GM10266 (cell line): Measurements from ENCODE around the gene PLEKHG3.

ENCODE experiments used
- DNase-seq: peaks from one replicate; pipeline ENCODE4 v3.0.0; 2012; ENCODE audit errors: extremely low spot score
- TF ChIP-seq, protein P1 (sequence below): IDR thresholded peaks from 2 replicates; pipeline ENCODE4 v1.5.1; 2012; ENCODE audit warnings: mild to moderate bottlenecking, low read depth; ENCODE audit not compliant: control insufficient read depth, insufficient read depth; ENCODE audit errors: missing control alignments

The PLEKHG3 gene

GRCh38 chr14:64681796-64682710 lies 22.2 kb upstream of the PLEKHG3 start:
- DNase-seq, result no peak
- TF ChIP-seq, protein P1, sequence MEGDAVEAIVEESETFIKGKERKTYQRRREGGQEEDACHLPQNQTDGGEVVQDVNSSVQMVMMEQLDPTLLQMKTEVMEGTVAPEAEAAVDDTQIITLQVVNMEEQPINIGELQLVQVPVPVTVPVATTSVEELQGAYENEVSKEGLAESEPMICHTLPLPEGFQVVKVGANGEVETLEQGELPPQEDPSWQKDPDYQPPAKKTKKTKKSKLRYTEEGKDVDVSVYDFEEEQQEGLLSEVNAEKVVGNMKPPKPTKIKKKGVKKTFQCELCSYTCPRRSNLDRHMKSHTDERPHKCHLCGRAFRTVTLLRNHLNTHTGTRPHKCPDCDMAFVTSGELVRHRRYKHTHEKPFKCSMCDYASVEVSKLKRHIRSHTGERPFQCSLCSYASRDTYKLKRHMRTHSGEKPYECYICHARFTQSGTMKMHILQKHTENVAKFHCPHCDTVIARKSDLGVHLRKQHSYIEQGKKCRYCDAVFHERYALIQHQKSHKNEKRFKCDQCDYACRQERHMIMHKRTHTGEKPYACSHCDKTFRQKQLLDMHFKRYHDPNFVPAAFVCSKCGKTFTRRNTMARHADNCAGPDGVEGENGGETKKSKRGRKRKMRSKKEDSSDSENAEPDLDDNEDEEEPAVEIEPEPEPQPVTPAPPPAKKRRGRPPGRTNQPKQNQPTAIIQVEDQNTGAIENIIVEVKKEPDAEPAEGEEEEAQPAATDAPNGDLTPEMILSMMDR, result no peak

DNA sequence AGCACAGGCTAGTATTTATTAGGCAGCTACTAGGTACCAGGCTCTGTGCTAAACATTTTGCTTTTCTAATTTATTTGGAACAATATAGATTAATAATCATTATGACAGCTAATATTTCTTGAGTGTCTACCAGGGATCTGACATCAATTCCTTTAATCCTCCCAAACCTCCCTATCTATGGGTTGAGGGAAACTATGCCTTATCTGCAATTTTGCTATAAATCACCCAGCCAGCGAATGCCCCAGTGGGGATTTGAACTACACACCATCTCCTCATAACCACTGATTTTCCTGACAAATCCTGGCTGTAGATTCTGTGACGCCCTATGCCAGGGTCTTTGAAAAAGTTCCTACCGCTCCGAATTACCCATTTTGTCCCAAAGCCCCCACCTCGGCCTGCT lies 21.4 kb upstream of the PLEKHG3 start:
- DNase-seq, result no peak
- TF ChIP-seq, protein P1, result no peak

GRCh38 chr14:64683264-64683663 lies 21.0 kb upstream of the PLEKHG3 start:
- TF ChIP-seq, protein P1, result no peak

DNA sequence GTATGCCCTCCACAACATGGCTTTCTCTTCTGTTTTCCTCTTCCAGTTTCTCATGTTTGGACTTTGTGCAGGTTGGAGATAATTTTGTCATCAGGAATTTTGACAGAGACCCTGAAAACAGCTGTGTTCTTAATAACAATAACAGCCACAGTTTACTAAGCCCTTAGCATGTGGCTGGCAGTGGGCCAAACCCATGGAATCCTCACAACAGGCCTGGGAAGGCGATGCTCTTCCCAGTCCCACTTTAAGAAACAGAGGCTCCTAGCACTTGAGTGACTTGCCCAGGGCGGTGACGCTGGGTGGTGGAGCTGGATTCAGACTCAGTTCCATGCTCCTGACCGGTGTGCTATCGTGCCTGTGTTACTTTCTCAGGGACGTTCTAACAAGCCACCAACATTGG lies 20.1 kb upstream of the PLEKHG3 start:
- TF ChIP-seq, protein P1, result no peak
- no peak for DNase-seq

More at GRCh38 chr14:64683264-64683663, 21.0 kb upstream of the PLEKHG3 start:
- DNase-seq, result no peak

GRCh38 chr14:64685371-64686281 lies 18.6 kb upstream of the PLEKHG3 start:
- no peak for DNase-seq
- TF ChIP-seq, protein P1, result no peak

GRCh38 chr14:64686282-64686615 lies 18.0 kb upstream of the PLEKHG3 start:
- no peak for DNase-seq
- TF ChIP-seq, protein P1, result no peak
